ENCODE results near the gene HIRA. TPM values are rescaled to one million over a fixed set of nuclear protein-coding genes. Genes with fewer than 3 reads are reported as not detected.

Gene HIRA
- total RNA-seq, 2 experiments from 2014 or later = 31.2 to 55.7 TPM

DNA sequence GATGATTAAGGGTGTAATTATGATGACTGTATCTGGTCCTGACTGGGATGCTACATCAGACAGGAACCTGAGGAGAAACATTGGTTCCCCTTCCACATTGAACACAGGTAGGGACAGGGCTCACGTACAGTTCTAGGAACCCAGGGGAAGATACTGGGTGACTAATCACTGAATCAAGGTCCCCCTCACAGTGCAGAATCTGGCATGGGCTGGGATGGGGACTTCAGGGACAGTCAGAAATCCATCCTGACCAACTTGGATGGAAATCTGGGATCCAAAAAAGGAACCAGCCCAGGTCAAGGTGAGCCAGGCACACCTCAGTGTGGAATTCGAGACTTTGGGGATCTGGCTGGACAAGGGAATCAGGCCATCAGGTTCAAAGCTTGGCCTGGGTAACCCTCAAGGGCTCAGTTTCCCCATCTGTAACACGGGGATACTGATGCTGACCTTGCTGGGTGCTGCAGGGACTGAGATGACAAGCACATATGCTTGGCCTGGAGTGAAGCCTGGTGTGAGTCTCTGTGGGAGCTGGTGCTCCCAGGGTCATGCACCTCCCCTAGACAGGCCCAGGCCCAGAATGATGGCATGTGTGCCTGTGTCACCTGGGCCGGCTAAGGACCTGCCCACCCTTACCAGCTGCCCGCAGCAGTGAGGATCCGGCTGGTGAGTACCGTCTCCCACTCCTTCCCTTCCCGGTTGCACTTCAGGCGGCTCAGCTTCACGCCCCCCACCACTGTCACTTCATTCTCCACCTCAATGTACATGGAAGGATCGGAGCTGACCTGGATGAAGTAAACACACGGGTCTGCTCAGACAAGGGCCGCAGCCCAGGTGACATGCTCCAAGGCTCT is 72.6 kb downstream of the HIRA start:
- DNase-seq (ENCODE audit: low spot score) = no peak
- ChIA-PET CTCF (ENCODE audit: unreplicated experiment) (no interaction called here), POLR2A (no interaction called here)
- no peaks in the 10 kb centered on the region for H3K9me2 ChIP-seq (ENCODE audit: insufficient read depth, low read length)
- peaks cover 11% of the 10 kb centered on the region; the same call in 1 of the 2 replicates for H4K20me1 ChIP-seq (ENCODE audit: insufficient read depth, low read length)
- H3K4me3 ChIP-seq (ENCODE audit: low read depth, low read length, poor library complexity, severe bottlenecking) = no peak overlapping the region
- TF ChIP-seq, protein P1, sequence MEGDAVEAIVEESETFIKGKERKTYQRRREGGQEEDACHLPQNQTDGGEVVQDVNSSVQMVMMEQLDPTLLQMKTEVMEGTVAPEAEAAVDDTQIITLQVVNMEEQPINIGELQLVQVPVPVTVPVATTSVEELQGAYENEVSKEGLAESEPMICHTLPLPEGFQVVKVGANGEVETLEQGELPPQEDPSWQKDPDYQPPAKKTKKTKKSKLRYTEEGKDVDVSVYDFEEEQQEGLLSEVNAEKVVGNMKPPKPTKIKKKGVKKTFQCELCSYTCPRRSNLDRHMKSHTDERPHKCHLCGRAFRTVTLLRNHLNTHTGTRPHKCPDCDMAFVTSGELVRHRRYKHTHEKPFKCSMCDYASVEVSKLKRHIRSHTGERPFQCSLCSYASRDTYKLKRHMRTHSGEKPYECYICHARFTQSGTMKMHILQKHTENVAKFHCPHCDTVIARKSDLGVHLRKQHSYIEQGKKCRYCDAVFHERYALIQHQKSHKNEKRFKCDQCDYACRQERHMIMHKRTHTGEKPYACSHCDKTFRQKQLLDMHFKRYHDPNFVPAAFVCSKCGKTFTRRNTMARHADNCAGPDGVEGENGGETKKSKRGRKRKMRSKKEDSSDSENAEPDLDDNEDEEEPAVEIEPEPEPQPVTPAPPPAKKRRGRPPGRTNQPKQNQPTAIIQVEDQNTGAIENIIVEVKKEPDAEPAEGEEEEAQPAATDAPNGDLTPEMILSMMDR (conservative IDR thresholded peaks at IDR 0.05; ENCODE audit: low read length) = no peak
- TF ChIP-seq EZH2phosphoT487 (IDR thresholded peaks at IDR 0.05; ENCODE audit: borderline replicate concordance, low read depth, low read length) = no peak
- H3K4me1 ChIP-seq (ENCODE audit: insufficient read depth, low read length, poor library complexity, severe bottlenecking) = peaks cover 18% of the 10 kb centered on the region
- H3K27ac ChIP-seq (ENCODE audit: low read depth, low read length, poor library complexity, severe bottlenecking) = no peak overlapping the region
- no peaks in the 10 kb centered on the region for H3K79me2 ChIP-seq (ENCODE audit: insufficient read depth, low read depth, low read length)
- peaks cover 89% of the 10 kb centered on the region for H3K36me3 ChIP-seq (ENCODE audit: insufficient read depth, low read length)
- no TSS peak for BruUV-seq (replicated peaks)
- H2AFZ ChIP-seq (ENCODE audit: low read length) = no peak overlapping the region
- no peak overlapping the region for H3K4me2 ChIP-seq (ENCODE audit: low read length)
- H3K9me3 ChIP-seq (ENCODE audit: low read length) = no peaks in the 10 kb centered on the region
- intact Hi-C loops (cut with micrococcal nuclease; ENCODE audit: unreplicated experiment) = no loop called here

DNA sequence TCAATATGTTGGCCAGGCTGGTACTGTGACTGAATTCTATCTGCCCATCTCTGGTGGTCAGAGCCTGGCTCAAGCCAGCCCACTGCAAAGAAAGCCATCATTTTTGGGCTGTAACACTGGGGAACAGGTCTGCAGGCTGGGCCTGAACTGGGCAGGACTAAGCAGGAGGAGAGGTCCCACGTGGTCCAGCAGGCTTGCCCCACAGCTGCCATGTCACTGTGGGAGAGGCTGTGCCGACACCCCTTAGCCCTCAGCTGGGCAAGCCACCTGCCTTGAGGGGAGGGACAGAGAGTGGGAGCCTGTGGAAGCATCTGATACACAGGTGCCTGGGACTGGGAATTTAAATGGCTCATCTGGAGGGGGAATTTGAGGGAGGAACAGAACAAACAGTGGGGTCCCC is 73.3 kb downstream of the HIRA start:
- CTCF ChIA-PET (ENCODE audit: unreplicated experiment) = no interaction called here

More for the DNA sequence above, 73.3 kb downstream of the HIRA start:
- intact Hi-C loops (cut with micrococcal nuclease; ENCODE audit: unreplicated experiment) = no loop called here
- H3K4me3 ChIP-seq (ENCODE audit: low read depth, low read length, poor library complexity, severe bottlenecking) = no peak overlapping the region
- no peak overlapping the region for H3K4me2 ChIP-seq (ENCODE audit: low read length)
- H3K79me2 ChIP-seq (ENCODE audit: insufficient read depth, low read depth, low read length) = no peaks in the 10 kb centered on the region
- H3K9me2 ChIP-seq (ENCODE audit: insufficient read depth, low read length) = no peaks in the 10 kb centered on the region
- POLR2A ChIA-PET = no interaction called here
- H3K27ac ChIP-seq (ENCODE audit: low read depth, low read length, poor library complexity, severe bottlenecking) = no peak overlapping the region
- no peak for DNase-seq (ENCODE audit: low spot score)
- H2AFZ ChIP-seq (ENCODE audit: low read length) = no peak overlapping the region
- BruUV-seq (replicated peaks) = no TSS peak
- H3K9me3 ChIP-seq (ENCODE audit: low read length) = no peaks in the 10 kb centered on the region
- peaks cover 90% of the 10 kb centered on the region for H3K36me3 ChIP-seq (ENCODE audit: insufficient read depth, low read length)
- H4K20me1 ChIP-seq (ENCODE audit: insufficient read depth, low read length) = peaks cover 11% of the 10 kb centered on the region; the same call in 1 of the 2 replicates
- TF ChIP-seq EZH2phosphoT487 (IDR thresholded peaks at IDR 0.05; ENCODE audit: borderline replicate concordance, low read depth, low read length) = no peak
- TF ChIP-seq, protein P1 (conservative IDR thresholded peaks at IDR 0.05; ENCODE audit: low read length) = no peak
- H3K4me1 ChIP-seq (ENCODE audit: insufficient read depth, low read length, poor library complexity, severe bottlenecking) = peaks cover 18% of the 10 kb centered on the region

Data from OCI-LY7 (cell line).